H54 (cell line): Measurements from ENCODE around the gene KCNH2.

ENCODE experiments used
- DNase-seq: peaks from one replicate; pipeline ENCODE4 v3.0.0; 2011; ENCODE audit warnings: low spot score, mixed read lengths; ENCODE audit not compliant: insufficient read length
- FAIRE-seq: peaks from 3 replicates; lab custom pipeline; 2011; peaks lifted over from hg19 to GRCh38; lab: Jason Lieb, UNC
- POLR2A ChIP-seq: IDR thresholded peaks from 2 replicates; pipeline ENCODE4 v1.6.1; 2011; ENCODE audit warnings: low read depth, mild to moderate bottlenecking, low read length

Gene KCNH2

DNA sequence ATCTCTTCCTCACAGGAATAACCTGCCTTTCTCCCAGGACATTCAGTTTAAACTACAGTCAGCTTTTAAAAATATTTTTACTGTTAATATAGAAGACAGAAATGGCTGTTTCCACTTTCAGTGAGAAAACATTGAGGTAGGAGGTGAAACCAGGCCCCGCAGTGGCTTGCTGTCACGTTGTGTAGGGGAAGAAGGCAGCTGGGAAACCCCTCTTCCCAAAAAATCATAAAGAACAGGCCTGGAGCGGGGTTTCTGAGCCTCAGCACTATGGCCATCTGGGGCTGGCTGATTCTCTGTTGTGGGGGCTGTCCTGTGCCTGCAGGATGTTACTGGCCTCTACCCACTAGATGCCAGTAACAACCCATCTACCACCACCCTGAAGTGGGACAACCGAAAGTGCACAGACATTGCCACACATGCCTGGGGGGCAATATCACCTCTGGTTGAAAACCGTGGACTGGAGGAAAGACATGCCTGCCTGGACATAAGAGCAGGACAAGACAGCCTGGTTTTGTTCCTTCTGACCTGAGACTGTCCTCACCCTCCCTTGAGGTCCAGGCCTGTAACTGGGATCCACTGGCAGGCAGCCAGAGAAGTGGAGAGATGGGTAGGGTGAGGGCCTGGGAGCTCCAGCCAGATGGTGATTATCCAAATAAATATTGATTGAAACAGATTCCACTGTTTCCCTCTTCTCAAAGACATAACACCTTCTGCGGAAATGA, 43.9 kb downstream of the KCNH2 start:
- FAIRE-seq = no peak
- no peak for DNase-seq
- no peak for TF ChIP-seq POLR2A

DNA sequence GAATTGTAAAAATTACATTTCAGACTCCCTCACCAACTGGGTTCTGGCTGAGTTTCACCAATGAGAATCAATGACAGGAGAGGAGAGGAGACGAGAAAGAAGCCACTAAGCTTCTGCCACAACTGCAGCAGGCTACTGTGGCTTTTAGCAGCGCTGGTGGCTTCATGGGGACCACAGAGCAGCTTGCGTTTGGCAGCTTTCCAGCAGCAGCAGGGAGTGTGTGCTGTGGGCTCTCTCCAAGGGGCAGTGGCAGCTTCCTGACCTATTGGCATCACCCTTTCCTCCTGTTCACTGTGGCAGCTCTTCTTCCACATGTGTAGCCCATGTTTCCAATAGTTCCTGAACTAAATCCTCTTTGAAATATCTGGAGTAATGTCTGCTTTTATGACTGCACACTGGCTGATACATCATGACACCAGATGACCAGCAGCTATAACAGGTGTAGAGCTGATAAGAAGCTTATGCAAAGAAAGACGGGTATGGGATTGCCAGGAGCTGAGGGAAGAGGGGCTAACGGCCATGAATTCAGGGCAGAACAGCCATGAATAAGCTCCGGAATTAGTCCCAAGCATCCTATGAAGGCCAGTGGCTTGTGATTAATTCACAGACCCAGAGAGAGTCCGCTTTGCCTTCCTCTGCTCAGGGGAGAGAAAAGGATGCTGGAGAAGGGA, 46.8 kb downstream of the KCNH2 start:
- no peak for FAIRE-seq
- no peak for TF ChIP-seq POLR2A
- no peak for DNase-seq

DNA sequence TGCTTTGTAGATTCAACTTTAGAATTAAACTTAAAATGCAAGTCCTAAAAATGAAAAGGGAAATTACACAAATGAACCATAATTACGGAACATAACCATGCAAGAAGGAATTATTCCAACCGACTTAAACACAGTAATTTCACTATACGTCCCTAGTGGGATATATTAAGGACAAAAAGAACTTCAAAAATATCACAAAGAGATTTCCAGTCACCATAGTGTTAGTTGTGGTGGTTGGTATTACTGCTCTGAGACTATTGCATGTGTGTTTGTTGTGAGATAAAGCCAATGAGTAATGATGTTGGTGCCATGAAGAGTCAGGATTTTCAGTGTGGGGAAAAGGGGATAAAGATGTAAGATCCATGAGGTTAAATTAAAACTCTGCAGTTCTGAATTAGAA, 49.6 kb downstream of the KCNH2 start:
- DNase-seq (no peak), FAIRE-seq (no peak)
- no peak for TF ChIP-seq POLR2A

DNA sequence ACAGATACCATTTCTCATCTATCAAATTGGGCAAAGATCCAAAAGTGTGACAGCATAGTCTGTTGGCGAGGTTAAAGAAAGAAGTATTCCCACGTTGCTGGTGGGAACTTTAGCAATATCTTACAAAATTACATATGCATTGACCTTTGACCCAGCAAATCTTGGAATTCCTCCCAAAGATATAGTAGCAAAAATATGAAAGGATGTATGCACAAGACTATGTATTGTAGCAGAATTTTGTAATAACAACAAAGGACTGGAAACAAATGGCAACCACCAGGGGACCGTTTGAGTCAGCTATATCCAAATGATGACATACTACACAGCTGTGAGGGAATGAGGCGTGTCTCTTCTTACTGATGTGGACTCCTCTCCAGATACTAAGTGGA, 50.2 kb downstream of the KCNH2 start:
- no peak for TF ChIP-seq POLR2A
- FAIRE-seq (no peak), DNase-seq (no peak)

DNA sequence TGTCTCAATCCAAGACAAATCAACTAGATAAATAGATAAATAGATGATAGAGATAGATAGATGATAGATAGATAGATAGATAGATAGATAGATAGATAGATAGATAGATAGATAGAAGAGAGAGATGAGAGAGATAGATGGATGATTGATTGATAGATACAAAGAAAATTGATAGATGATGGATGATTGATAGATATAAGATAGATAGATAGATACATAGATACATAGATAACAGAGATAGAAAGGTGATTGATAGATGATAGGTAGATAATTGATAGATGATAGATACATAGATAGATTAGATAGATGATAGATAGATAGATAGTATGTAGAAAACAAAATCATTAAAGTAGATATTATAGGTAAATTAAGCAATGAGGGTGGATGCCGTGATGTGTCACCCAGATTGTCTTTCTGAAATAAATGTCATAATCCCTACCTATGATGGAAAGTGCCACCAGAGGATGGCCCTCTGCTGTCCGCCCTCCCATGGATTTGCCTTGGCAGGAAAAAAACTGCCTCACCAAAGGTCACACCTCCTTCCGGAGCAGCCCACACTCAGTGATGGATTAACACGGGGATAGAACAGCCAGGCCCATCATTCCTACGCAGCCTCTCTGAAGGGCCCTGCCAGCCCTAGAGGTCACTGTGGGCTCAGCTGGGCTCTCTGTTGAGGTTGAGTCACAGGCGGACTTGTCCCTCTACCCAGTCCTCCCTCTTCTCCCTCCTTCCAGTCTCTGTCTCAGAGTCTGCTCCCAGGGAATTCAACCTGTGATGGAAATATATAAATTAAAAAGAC, 50.8 kb downstream of the KCNH2 start:
- DNase-seq = no peak
- no peak for FAIRE-seq
- no peak for TF ChIP-seq POLR2A

DNA sequence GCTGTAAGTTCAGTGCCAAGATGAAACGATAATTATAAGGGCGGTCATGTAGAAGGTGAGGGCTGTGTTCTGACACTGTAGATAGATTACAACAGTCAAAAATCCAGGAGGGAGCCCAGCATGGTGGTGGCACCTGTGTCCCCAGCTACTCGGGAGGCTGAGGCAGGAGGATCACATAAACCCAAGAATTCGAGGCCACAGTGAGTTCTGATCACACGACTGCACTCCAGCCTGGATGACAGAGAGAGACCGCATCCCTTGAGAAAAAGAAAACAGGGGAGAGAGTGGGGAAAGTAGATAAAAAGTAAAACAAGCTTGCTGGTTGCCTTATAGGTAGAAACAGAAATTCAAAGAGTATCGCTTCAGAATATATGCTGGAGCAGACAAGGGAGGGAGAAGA, 52.1 kb downstream of the KCNH2 start:
- FAIRE-seq (no peak), DNase-seq (no peak)
- no peak for TF ChIP-seq POLR2A

GRCh38 chr7:150924369-150924781, 53.7 kb downstream of the KCNH2 start:
- FAIRE-seq = no peak
- DNase-seq = no peak
- no peak for TF ChIP-seq POLR2A

- DNase-seq (no peak), FAIRE-seq (no peak)
- no peak for TF ChIP-seq POLR2A
These were observed 54.3 kb downstream of the KCNH2 start for GRCh38 chr7:150923802-150924201.

DNA sequence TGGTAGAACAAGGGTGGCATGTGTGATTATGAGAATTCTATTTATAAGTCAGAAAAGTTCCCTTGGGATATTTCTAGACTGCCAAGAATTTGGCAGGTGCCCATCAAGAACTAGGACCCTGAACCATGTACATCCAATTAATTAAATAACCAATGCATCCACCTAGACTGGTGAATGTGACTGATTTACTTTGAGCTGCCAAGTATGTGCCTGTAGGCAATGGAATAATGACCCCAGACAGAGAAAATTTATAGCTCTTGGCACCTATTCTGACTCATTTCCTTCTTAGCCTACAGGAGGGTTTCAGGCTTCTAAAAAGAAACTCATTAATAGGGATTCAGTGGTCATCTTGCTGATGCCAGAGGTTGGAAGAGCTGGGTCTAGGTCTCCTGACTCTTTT, 54.9 kb downstream of the KCNH2 start:
- DNase-seq = no peak
- TF ChIP-seq POLR2A = no peak
- FAIRE-seq = no peak

DNA sequence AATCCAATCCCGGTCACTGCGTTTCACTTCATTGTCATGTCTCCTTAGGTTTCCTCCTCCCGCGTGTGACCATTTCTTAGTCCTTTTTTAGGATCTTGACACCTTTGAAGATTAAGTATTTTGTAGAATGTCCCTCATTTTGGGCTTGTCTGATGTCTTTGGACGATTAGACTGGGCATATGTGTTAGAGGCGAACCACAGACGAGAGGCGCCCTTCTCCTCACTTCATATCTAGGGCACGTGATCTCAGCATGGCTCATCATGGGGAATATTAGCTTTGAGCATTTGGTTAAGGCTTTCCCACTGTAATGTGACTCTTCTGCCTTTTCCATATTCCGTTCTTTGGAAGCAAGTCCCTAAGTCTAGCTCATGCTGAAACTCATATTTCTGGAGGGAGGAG, 59.0 kb downstream of the KCNH2 start:
- no peak for DNase-seq
- no peak for TF ChIP-seq POLR2A
- FAIRE-seq = no peak

DNA sequence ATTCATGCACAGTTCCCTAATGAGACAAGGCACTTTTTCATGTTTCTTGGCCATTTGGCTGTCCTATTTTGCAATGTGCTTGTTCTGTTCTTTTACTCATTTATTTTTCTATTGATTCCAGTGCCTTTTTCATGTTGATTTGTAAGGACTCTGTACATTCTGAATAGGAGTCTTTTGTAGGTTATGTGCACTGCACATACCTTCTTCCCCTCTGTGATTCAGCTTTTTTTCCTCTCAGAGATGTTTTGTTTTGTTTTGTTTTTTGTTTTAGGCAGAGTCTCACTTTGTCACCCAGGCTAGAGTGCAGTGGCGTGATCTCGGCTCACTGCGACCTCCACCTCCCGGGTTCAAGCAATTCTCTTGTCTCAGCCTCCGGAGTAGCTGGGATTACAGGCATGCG, 59.7 kb downstream of the KCNH2 start:
- FAIRE-seq (no peak), DNase-seq (no peak)
- no peak for TF ChIP-seq POLR2A

- DNase-seq = no peak
- TF ChIP-seq POLR2A = no peak
- no peak for FAIRE-seq
These were observed 60.2 kb downstream of the KCNH2 start for GRCh38 chr7:150917969-150918368.

DNA sequence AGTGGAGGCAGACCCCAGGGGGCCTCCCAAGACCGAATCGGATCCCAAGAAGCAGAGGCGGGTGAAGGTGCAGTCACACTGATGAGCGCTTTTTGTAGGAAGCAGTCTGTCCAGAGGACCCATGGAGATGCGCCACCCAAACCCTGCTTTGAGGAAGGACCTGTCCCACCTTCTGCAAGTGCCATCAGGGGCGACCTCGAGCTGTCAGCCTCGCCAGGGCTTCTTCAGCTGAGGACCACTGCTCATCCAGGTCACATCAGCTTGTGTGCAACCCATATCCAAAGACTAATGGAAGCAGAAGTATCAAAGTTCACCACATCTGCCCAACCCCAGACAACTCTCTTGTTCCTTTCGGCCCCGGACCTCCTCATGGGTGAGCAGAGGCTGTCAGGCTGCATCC, 61.5 kb downstream of the KCNH2 start:
- FAIRE-seq (no peak), DNase-seq (no peak)
- no peak for TF ChIP-seq POLR2A

GRCh38 chr7:150914966-150915365, 63.2 kb downstream of the KCNH2 start:
- FAIRE-seq = no peak

More at GRCh38 chr7:150914966-150915365, 63.2 kb downstream of the KCNH2 start:
- TF ChIP-seq POLR2A = no peak
- no peak for DNase-seq
